Mesenchymal stem cell (in vitro differentiated cells and primary cell): ENCODE results near the gene P3H4.
A peak's percentile ranks its signal among the peaks of the same experiment; 100 is the strongest.

ENCODE experiments used
- DNase-seq: peaks from one replicate; pipeline ENCODE4 v3.0.0-alpha.2; 2013
- H2AFZ ChIP-seq: one replicate; pipeline ENCODE4 v1.6.1; 2013; ENCODE audit warnings: low read depth, mild to moderate bottlenecking, control low read depth, inconsistent platforms, low read length, moderate library complexity
- H2AK5ac ChIP-seq: 2 replicates; pipeline ENCODE4 v1.6.1; 2013; ENCODE audit warnings: low read length, moderate library complexity, mild to moderate bottlenecking, inconsistent platforms; ENCODE audit not compliant: severe bottlenecking
- H2BK120ac ChIP-seq: one replicate; pipeline ENCODE4 v1.6.1; 2013; ENCODE audit warnings: low read depth, mild to moderate bottlenecking, inconsistent platforms, low read length, moderate library complexity
- H2BK12ac ChIP-seq, 2 experiments: one replicate each; pipeline ENCODE4 v1.6.1; 2013; ENCODE audit warnings: inconsistent platforms in 2 of 2, low read length in 2 of 2, mild to moderate bottlenecking in 2 of 2, moderate library complexity in 2 of 2, control low read depth in 1 of 2
- H2BK15ac ChIP-seq: one replicate; pipeline ENCODE4 v1.6.1; 2013; ENCODE audit warnings: mild to moderate bottlenecking, low read depth, inconsistent platforms; ENCODE audit not compliant: poor library complexity, severe bottlenecking
- H2BK5ac ChIP-seq: 2 replicates; pipeline ENCODE4 v1.6.1; 2013; ENCODE audit warnings: low read depth, mild to moderate bottlenecking, low read length, control low read depth, inconsistent platforms; ENCODE audit not compliant: poor library complexity, severe bottlenecking
- H3K14ac ChIP-seq, 2 experiments: one replicate each; pipeline ENCODE4 v1.6.1; 2013; ENCODE audit warnings: inconsistent platforms in 2 of 2, low read length in 2 of 2, control low read depth in 1 of 2, mild to moderate bottlenecking in 1 of 2, moderate library complexity in 1 of 2
- H3K18ac ChIP-seq, 2 experiments: one replicate each; pipeline ENCODE4 v1.6.1; 2013; ENCODE audit warnings: inconsistent platforms in 2 of 2, low read length in 2 of 2, control low read depth in 1 of 2, low read depth in 1 of 2, mild to moderate bottlenecking in 1 of 2
- H3K23ac ChIP-seq, 2 experiments: one replicate each; pipeline ENCODE4 v1.6.1; 2013; ENCODE audit warnings: inconsistent platforms in 2 of 2, low read length in 2 of 2, mild to moderate bottlenecking in 2 of 2, moderate library complexity in 2 of 2, control low read depth in 1 of 2
- H3K27ac ChIP-seq: 2 replicates; pipeline ENCODE4 v1.5.1; 2013; ENCODE audit warnings: mild to moderate bottlenecking, moderate library complexity, low read length, control low read depth, inconsistent platforms; ENCODE audit not compliant: poor library complexity, severe bottlenecking
- H3K27me3 ChIP-seq, 2 experiments: 2 replicates each; pipeline versions ENCODE4 v1.6.1 to v1.7.0; 2013; ENCODE audit warnings: low read length in 2 of 2, mild to moderate bottlenecking in 2 of 2, moderate library complexity in 2 of 2, control low read depth in 1 of 2, inconsistent platforms in 1 of 2; ENCODE audit not compliant: control insufficient read depth in 1 of 2, insufficient read depth in 1 of 2
- H3K36me3 ChIP-seq, 2 experiments: 2 replicates each; pipeline versions ENCODE4 v1.6.1 to v1.7.0; 2013; ENCODE audit warnings: low read length in 2 of 2, control low read depth in 1 of 2, inconsistent platforms in 1 of 2, low read depth in 1 of 2, mild to moderate bottlenecking in 1 of 2; ENCODE audit not compliant: insufficient read depth in 2 of 2, control insufficient read depth in 1 of 2
- H3K4ac ChIP-seq, 2 experiments: one replicate each; pipeline ENCODE4 v1.6.1; 2013; ENCODE audit warnings: inconsistent platforms in 2 of 2, low read length in 2 of 2, mild to moderate bottlenecking in 2 of 2, moderate library complexity in 2 of 2, control low read depth in 1 of 2, low read depth in 1 of 2
- H3K4me1 ChIP-seq: 2 replicates; pipeline ENCODE4 v1.6.1; 2013; ENCODE audit warnings: low read depth, low read length, control low read depth; ENCODE audit not compliant: control insufficient read depth, insufficient read depth
- H3K4me2 ChIP-seq: 2 replicates; pipeline ENCODE4 v1.6.1; 2013; ENCODE audit warnings: low read length, mild to moderate bottlenecking, inconsistent platforms; ENCODE audit not compliant: poor library complexity, severe bottlenecking
- H3K4me3 ChIP-seq, 2 experiments: 2 replicates each; pipeline versions ENCODE4 v1.5.1 to v1.7.0; 2013; ENCODE audit warnings: low read length in 2 of 2, mild to moderate bottlenecking in 2 of 2, control low read depth in 1 of 2, low read depth in 1 of 2; ENCODE audit not compliant: insufficient read depth in 1 of 2
- H3K79me1 ChIP-seq: replicated peaks from 2 replicates; pipeline ENCODE4 v1.6.1; 2013; ENCODE audit warnings: mild to moderate bottlenecking, control low read depth, low read length, inconsistent platforms; ENCODE audit not compliant: poor library complexity, severe bottlenecking
- H3K9ac ChIP-seq: 2 replicates; pipeline ENCODE4 v1.7.0; 2013; ENCODE audit warnings: mild to moderate bottlenecking, low read length, moderate library complexity
- H3K9me3 ChIP-seq: 2 replicates; pipeline ENCODE4 v1.7.0; 2013; ENCODE audit warnings: mild to moderate bottlenecking, low read length; ENCODE audit not compliant: control insufficient read depth
- H4K8ac ChIP-seq: one replicate; pipeline ENCODE4 v1.6.1; 2013; ENCODE audit warnings: inconsistent platforms, mild to moderate bottlenecking, low read length, moderate library complexity
- H4K91ac ChIP-seq: one replicate; pipeline ENCODE4 v1.6.1; 2013; ENCODE audit warnings: mild to moderate bottlenecking, low read length, inconsistent platforms
- WGBS: methylation state at CpG from one replicate; pipeline ENCODE4 v1.1.7; 2013; ENCODE audit warnings: mixed read lengths; 5-methylcytosine and 5-hydroxymethylcytosine counted together

Gene P3H4

DNA sequence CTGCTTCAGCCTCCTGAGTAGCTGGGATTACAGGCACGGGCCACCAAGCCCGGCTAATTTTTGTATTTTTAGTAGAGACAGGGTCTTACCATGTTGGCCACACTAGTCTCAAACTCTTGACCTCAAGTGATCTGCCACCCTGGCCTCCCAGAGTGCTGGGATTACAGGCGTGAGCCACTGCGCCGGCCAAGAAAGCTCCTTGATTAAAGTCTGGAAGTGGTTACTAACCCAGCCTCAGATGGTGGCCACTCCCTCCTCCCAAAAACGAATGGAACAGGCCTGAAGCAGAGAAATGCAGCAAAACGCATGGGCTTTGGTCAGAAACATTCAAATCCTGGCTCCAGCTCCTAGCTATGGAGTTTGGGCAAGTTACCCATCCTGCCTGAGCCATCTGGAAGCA, 12.3 kb upstream of the P3H4 start:
- peak overlapping the region; percentile 31 for H3K9ac ChIP-seq
- H2AK5ac ChIP-seq, result no peak overlapping the region
- no peak overlapping the region for H2BK120ac ChIP-seq
- H3K23ac ChIP-seq, result no peak overlapping the region
- DNase-seq, result no peak
- no peaks in the 10 kb centered on the region for H3K9me3 ChIP-seq
- no peak overlapping the region for H2BK12ac ChIP-seq
- no peak overlapping the region for H3K4me3 ChIP-seq
- H2AFZ ChIP-seq, result no peak overlapping the region
- H3K4me1 ChIP-seq, result peaks cover 3% of the 10 kb centered on the region
- H3K4me2 ChIP-seq, result no peak overlapping the region
- no peak overlapping the region for H3K4ac ChIP-seq
- H2BK15ac ChIP-seq, result no peak overlapping the region
- no peak overlapping the region for H4K8ac ChIP-seq
- H3K27ac ChIP-seq, result no peak overlapping the region
- no peaks in the 10 kb centered on the region for H3K27me3 ChIP-seq
- no peak overlapping the region for H2BK5ac ChIP-seq
- peaks cover 52 to 73% of the 10 kb centered on the region in 2 experiments for H3K36me3 ChIP-seq
- peaks cover 14% of the 10 kb centered on the region for H3K79me1 ChIP-seq
- WGBS, result 73% methylated on average over 7 of the region's 7 CpGs
- no peak overlapping the region for H3K14ac ChIP-seq
- no peak overlapping the region for H3K18ac ChIP-seq
- no peak overlapping the region for H4K91ac ChIP-seq

DNA sequence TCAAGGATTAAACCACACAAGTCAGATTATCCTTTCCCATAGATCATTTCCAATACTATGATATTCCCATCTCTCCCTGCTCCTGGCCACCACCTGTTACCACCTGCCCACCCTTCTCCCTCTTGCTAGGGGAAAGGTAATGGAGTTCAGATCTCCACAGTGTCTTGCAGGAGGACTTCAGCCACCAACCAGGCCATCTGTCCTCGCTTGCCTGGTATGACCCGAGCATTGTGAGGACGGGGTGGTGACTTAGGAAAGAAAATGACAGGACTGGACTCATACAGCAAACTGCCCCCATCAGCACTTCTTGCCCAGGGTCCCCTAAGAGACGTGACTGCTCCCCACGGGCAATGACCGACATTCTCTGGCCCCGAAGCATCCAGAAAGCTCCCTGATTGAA, 11.8 kb upstream of the P3H4 start:
- Histone ChIP-seq H3K4me3 (no peak overlapping the region), H4K8ac (peak overlapping the region; percentile 47), H4K91ac (no peak overlapping the region), H3K4me2 (no peak overlapping the region), H2BK5ac (no peak overlapping the region), H2AFZ (no peak overlapping the region), H3K9me3 (no peaks in the 10 kb centered on the region), H3K4ac (no peak overlapping the region), H3K18ac (no peak overlapping the region), H3K14ac (no peak overlapping the region), H3K4me1 (peaks cover 3% of the 10 kb centered on the region), H3K23ac (no peak overlapping the region), H3K79me1 (peaks cover 16% of the 10 kb centered on the region), H3K27me3 (no peaks in the 10 kb centered on the region), H3K27ac (no peak overlapping the region), H3K36me3 (peaks cover 51 to 73% of the 10 kb centered on the region in 2 experiments), H2AK5ac (no peak overlapping the region), H2BK12ac (no peak overlapping the region), H2BK15ac (no peak overlapping the region), H3K9ac (no peak overlapping the region), H2BK120ac (no peak overlapping the region)
- DNase-seq, result no peak
- WGBS, result 95% methylated on average over 7 of the region's 7 CpGs

DNA sequence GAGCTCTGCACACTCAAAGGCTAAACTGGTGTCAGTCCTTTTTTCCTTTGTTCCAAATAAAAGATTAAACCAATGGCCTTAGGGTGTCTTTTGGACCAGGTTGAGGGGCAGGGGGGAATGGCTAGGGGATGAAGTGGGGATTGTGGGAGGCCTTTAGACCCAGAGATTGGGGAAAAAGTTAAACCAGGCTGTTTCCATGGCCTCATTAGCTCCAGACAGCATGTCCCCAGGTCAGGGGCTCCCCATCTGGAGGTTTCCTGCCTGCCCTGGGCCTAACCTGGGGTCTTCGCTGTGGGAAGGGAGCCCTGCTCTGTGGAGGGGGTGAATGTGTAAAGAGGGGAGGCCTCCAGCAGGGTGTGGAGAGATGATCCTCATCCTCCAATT, 11.4 kb upstream of the P3H4 start:
- no peak overlapping the region for H3K4me2 ChIP-seq
- H3K4me1 ChIP-seq, result peaks cover 5% of the 10 kb centered on the region
- H3K4ac ChIP-seq, result no peak overlapping the region
- no peak overlapping the region for H2AFZ ChIP-seq
- H4K91ac ChIP-seq, result no peak overlapping the region
- DNase-seq, result no peak
- H2BK15ac ChIP-seq, result no peak overlapping the region
- peak overlapping the region; percentile 47 for H4K8ac ChIP-seq
- no peak overlapping the region for H3K4me3 ChIP-seq
- peaks cover 51 to 74% of the 10 kb centered on the region in 2 experiments for H3K36me3 ChIP-seq
- H3K9me3 ChIP-seq, result no peaks in the 10 kb centered on the region
- H2BK12ac ChIP-seq, result no peak overlapping the region
- no peak overlapping the region for H3K23ac ChIP-seq
- H2AK5ac ChIP-seq, result peak overlapping the region; percentile 11
- H3K9ac ChIP-seq, result no peak overlapping the region
- peaks cover 19% of the 10 kb centered on the region for H3K79me1 ChIP-seq
- H2BK120ac ChIP-seq, result no peak overlapping the region
- no CpG with 5 or more reads among the region's 1 CpG for WGBS
- H3K27ac ChIP-seq, result no peak overlapping the region
- H3K27me3 ChIP-seq, result no peaks in the 10 kb centered on the region
- no peak overlapping the region for H2BK5ac ChIP-seq
- no peak overlapping the region for H3K14ac ChIP-seq
- no peak overlapping the region for H3K18ac ChIP-seq

DNA sequence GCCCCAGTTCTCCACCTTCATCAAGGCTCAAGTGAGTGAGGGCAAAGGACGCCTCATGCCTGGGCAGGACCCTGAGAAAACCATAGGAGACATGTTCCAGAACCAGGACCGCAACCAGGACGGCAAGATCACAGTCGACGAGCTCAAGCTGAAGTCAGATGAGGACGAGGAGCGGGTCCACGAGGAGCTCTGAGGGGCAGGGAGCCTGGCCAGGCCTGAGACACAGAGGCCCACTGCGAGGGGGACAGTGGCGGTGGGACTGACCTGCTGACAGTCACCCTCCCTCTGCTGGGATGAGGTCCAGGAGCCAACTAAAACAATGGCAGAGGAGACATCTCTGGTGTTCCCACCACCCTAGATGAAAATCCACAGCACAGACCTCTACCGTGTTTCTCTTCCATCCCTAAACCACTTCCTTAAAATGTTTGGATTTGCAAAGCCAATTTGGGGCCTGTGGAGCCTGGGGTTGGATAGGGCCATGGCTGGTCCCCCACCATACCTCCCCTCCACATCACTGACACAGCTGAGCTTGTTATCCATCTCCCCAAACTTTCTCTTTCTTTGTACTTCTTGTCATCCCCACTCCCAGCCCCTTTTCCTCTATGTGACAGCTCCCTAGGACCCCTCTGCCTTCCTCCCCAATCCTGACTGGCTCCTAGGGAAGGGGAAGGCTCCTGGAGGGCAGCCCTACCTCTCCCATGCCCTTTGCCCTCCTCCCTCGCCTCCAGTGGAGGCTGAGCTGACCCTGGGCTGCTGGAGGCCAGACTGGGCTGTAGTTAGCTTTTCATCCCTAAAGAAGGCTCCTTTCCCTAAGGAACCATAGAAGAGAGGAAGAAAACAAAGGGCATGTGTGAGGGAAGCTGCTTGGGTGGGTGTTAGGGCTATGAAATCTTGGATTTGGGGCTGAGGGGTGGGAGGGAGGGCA, 10.7 kb upstream of the P3H4 start:
- Histone ChIP-seq H4K8ac (peak overlapping the region; percentile 22), H3K4me3 (no peak overlapping the region), H3K27ac (no peak overlapping the region), H3K4me1 (peaks cover 8% of the 10 kb centered on the region), H3K79me1 (peaks cover 22% of the 10 kb centered on the region), H3K36me3 (peaks cover 48 to 78% of the 10 kb centered on the region in 2 experiments), H3K23ac (no peak overlapping the region), H2BK15ac (no peak overlapping the region), H3K14ac (no peak overlapping the region), H3K9ac (no peak overlapping the region), H2AFZ (no peak overlapping the region), H2BK5ac (no peak overlapping the region), H3K4me2 (no peak overlapping the region), H3K9me3 (no peaks in the 10 kb centered on the region), H3K4ac (no peak overlapping the region), H3K18ac (no peak overlapping the region), H2AK5ac (no peak overlapping the region), H4K91ac (no peak overlapping the region), H2BK12ac (no peak overlapping the region), H3K27me3 (no peaks in the 10 kb centered on the region), H2BK120ac (no peak overlapping the region)
- no peak for DNase-seq
- 96% methylated on average over 11 of the region's 12 CpGs for WGBS
